Measurements from ENCODE around the gene SMYD2.

The SMYD2 gene

DNA sequence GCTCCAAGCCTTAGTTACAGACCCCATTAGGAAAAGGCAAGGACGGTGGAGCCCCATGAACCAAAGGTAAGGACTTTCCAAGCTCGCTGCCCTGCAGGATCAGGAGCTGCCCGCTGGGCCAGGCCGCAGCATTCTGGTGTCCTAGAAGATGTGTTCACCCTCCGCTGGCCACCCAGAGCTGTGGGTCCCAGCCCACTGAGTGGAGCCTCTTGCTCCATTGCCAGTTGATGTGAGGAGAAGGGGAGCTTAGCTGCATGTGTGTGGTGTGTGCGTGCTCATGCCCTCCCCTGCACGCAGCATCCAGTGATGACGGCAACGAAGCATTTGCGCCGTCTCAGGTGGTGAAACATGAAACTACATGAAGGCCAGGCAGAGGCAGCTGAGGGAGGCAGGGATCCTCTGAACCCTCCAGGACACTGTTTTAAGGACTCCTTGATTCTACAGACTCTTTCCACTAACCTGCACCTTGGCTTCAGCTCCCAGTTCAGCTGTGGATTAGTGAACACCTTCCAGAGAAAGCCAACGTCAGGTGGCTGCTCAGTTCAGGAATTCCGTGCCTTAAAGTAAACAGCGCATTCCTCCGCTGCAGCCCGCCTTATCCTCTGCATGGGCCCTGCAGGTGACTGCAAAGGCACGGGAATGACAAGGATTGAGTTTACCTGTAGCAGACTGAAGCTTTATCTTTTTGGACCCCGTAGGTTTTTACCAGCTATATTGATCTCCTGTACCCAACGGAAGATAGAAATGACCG is 48.7 kb downstream of the SMYD2 start:
- no peak for DNase-seq (ENCODE audit: low read depth, low spot score)

DNA sequence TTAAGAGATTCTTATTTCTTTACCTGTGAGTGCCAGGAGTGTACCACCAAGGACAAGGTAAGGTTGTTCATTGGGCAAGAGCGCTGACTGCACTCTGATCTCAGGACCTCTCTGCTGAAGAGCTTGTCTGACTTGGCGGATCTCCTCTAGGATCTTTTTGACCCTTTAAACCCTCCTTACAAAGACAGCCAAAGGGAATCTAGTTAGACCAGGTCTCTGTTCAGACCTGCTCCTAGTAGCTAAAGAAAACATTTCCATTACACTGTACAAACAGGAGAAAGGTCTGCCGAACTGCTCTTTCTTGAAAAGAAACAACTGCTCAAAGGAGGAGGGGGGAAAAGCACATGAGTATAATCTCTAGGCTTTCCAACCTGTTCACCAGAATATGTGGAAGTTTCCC is 49.3 kb downstream of the SMYD2 start:
- DNase-seq (ENCODE audit: low read depth, low spot score) = no peak

- no peak for DNase-seq (ENCODE audit: low read depth, low spot score)
Measured at GRCh38 chr1:214330715-214331114, 49.8 kb downstream of the SMYD2 start.

- no peak for DNase-seq (ENCODE audit: low read depth, low spot score)
Measured at GRCh38 chr1:214331180-214331579, 50.2 kb downstream of the SMYD2 start.

- DNase-seq (ENCODE audit: low read depth, low spot score) = no peak
Measured at GRCh38 chr1:214331827-214332423, 51.0 kb downstream of the SMYD2 start.

DNA sequence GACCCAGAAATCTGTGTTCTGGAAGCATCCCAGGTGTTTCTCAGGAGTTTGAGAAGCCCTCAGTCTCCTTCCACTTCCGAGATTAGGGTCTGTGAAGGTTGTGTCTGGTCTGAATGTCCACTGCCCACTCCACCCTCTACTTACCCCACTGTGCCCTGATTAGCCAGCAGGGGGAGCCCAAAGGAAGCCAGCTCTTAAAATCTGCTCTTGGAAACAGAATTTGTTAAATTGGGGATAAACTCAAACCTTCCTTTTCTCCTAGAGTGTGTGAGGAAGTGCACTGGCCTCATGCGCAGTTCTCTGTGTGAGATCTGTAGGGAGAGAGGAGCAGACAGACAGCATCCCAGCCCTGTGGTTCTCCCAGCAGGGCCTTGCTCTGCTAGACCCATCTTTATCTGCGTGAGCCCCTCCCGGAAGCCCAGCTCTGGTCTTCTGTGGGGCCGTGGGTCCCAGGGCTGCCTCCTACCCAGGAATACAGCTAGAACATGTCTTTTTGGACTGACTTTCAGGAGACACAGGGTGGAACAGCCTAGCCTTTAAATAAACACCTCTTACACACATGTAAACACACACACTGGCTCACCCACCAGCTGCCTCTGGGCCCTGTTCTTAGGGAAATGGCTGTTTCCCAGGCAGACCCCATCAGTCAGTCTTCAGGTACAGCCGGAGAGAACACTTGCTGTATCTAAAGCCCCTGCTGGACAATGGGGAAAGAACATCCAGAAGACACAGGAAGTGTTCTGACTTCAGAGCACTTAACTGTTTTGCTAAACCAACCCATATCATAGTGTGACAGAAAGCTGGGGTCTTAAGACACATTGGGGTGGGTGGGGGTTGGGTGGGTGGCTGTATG is 52.2 kb downstream of the SMYD2 start:
- DNase-seq (ENCODE audit: low read depth, low spot score) = no peak

DNA sequence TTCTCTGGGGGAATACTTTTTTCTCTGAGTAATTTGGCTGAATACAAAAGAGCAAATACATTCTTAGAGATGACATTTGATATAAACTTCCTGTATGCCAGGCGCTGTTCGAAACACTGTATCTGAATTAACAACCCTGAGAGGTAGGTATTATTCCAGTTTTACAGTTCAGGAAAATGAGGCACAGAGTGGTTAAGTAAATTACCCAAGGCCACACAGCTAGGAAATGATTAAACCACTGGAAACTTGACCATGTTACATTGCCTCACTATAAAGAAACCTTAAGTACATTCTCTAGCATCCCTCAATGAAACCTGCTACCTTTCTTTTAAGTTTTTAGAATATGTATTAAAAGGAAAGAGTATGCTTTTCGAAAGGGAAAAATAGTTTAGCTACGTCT is 54.6 kb downstream of the SMYD2 start:
- no peak for DNase-seq (ENCODE audit: low read depth, low spot score)

GRCh38 chr1:214337015-214337414 is 56.1 kb downstream of the SMYD2 start:
- DNase-seq (ENCODE audit: low read depth, low spot score) = no peak

DNA sequence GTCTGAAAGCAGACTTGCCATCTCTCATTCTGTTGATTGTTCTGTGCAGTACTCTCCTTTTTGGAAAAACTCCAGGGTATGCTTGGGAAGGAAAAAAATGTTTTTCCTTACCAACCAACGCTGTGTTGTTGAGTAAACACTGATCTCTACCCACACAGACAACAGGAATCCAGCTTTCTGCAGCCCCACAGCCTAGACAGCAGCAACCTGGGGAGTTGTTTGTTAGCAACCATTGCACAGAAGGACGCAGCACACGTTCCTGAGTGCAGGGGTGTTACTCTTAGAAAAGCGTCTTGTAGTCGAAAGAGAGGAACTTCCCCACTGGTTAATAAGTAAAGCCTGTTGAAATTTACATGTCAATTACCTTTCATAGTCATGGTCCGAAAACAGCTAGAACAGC is 56.6 kb downstream of the SMYD2 start:
- no peak for DNase-seq (ENCODE audit: low read depth, low spot score)

- no peak for DNase-seq (ENCODE audit: low read depth, low spot score)
Measured at GRCh38 chr1:214338212-214338611, 57.3 kb downstream of the SMYD2 start.

DNA sequence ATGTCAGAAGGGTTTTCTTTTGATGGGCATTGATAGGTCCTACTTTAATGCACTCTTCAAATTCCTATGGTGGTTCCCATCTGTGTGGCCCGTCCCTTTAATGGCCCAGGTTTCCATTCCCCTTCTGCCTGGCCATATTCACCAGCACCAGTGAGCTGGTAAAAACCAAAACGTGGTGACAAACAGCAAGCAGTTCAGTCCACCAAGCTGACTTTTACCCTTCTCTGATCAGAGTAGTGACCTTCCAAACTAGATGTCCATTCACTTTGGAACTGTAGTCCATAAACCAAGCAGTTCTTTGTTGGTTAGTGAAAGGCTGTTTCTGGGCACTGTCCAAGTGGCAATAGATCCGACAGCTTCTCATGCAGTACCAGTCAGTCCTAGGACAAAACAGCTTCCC is 60.5 kb downstream of the SMYD2 start:
- no peak for DNase-seq (ENCODE audit: low read depth, low spot score)

- DNase-seq (ENCODE audit: low read depth, low spot score) = no peak
Measured at GRCh38 chr1:214341932-214342331, 61.0 kb downstream of the SMYD2 start.

DNA sequence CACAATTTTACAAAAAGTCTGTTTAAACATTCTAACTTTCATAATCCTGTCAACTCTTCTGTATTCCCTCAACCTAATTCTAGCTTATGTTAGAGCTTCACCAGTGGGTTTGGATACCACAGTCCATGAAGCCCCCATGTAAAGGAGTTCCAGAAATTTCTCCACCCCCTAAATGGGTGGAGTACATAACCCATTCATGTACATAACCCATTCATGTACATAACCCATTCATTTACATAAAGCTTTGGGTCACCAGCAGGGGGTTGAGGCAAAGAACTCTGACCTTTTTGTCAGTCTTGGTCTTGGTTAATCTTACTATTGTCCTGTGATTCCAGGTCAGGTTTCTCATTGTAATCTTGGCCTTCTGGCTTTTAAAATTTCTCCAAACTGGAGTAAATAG is 61.6 kb downstream of the SMYD2 start:
- DNase-seq (ENCODE audit: low read depth, low spot score) = no peak

GRCh38 chr1:214344897-214345296 is 63.9 kb downstream of the SMYD2 start:
- no peak for DNase-seq (ENCODE audit: low read depth, low spot score)

GRCh38 chr1:214349008-214349407 is 68.0 kb downstream of the SMYD2 start:
- DNase-seq (ENCODE audit: low read depth, low spot score) = no peak

GRCh38 chr1:214349781-214350180 is 68.8 kb downstream of the SMYD2 start:
- no peak for DNase-seq (ENCODE audit: low read depth, low spot score)

DNA sequence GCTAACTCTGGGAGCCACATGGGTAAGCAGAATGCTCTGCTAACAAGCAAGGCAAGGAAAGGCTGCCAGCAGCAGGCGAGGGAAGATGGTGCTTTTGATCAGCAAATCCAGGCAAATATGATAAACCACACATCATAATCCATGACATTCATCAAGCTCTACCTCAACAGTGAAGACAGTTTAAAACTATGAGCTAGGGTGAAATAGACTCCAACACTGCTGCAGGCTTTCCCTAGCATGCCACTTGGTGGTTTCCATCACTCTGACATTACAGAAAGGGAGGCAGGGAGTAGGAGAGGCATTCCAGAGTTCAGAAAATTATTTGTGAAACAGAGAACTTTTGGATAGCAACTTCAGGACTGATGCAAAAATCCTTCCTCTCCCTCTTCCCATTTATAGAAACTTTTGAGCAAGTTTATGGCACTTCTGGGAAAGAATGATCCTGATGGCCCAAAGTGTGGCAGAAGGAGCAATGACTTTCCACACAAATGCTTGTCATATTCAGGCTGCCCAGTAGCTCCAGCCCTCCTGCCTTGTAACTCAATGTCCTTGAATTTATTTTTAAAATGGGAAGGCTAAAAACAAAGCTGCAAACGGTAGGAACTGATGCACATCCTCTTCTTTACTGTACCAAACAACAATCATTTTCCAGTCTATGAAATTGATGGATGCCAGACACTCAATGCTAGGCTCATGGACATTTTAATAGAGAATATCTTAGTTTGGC is 70.8 kb downstream of the SMYD2 start:
- no peak for DNase-seq (ENCODE audit: low read depth, low spot score)

DNA sequence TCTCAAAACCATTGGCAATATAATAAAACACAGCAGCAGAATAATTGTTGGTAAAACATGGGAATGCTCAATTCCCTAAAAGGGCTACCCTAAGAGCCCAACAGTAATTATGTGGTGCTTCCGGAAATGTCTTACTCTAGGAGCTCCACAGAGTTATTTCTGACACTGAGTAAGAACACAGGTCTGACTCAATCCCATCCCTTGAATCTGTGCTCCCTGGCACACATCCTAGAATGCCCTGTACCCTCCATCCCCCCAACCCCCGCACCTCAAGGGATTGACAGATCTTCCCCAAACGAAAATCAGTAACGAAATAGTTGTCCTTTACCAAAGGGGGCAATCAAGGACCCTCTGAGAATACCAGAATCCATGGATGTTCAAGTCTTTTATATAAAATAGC is 71.9 kb downstream of the SMYD2 start:
- no peak for DNase-seq (ENCODE audit: low read depth, low spot score)

DNA sequence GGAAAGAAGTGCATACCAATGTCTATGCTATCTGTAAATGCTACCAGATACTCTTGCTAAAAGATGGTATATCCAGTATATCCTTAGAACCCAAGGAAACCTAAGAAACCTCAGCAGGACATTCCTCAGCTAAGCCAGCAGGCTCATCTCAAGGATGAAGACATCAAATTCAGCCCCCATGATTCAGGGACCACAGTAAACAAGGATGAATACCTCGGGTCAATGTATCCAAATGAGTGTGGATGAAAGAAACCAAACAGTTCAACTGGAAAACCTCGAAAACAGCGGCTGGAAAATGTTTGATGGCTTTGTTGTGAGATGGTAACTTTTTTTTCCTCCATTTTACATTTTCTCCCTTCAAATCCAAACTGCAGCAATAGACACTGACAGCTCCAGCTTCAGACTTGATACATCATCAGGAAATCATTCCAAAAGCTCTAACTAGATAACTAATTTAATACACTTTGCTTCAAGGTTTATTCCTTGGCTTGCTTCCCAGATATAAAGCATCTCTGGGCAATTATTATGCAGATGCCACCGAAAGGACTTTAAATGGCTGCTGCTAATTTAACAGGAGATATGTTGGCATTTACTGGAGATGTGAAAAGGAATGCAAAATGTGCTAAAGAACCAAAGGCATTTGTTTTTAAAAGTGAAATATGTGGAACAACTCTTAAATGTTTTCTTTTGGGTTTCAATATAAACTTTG is 73.6 kb downstream of the SMYD2 start:
- DNase-seq (ENCODE audit: low read depth, low spot score) = no peak

DNA sequence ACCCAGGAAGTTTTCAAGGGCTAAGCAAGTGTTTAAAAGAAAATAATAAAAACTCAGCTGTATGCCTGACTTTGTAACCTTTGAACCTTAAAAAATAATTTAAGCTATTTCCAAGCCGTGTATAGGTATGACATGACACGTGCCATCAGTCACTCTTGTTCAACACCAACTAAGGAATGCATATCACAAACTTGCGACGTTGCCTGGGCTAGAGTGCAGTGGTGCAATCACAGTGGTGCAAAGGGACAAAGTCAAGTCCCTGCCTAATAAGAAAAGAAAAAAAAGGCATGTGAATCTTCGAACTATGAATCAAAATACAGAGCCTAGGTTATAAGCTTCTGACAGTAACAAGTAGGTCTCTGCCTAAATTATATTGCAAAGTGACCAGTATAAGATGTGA is 79.2 kb downstream of the SMYD2 start:
- DNase-seq (ENCODE audit: low read depth, low spot score) = no peak

GRCh38 chr1:214360525-214361164 is 79.7 kb downstream of the SMYD2 start:
- no peak for DNase-seq (ENCODE audit: low read depth, low spot score)
